AG09319 (cell line): ENCODE results near the gene MYPOP.

Experiments
- DNase-seq: peaks from one replicate; pipeline ENCODE4 v3.0.0-alpha.2; 2010; ENCODE audit warnings: low read depth; ENCODE audit errors: extremely low read depth
- TF ChIP-seq, protein P1 (sequence below): IDR thresholded peaks from 2 replicates; pipeline ENCODE4 v1.5.1; 2011; ENCODE audit warnings: low read depth, mild to moderate bottlenecking, inconsistent platforms, low read length, moderate library complexity

The MYPOP gene

DNA sequence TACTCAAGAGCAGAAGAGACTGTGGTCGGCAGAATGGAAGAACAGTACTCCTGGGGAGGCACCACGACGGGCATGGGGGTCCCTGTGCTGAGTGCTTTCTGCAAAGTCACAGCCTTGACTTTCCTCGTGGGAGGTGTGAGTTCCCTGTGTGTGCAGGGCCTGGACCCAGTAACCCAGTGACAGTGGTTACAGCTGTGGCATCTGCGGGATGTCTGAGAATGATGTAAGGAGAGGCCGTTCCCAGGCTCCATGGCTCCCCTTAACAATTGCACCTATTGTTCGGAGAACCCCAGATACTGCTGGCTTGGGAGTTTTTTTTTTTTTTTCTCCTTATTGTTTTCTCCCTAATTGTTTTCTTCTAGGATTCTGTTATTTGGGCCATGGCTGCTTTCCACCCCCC is 17.3 kb upstream of the MYPOP start:
- DNase-seq = no peak
- TF ChIP-seq, protein P1, sequence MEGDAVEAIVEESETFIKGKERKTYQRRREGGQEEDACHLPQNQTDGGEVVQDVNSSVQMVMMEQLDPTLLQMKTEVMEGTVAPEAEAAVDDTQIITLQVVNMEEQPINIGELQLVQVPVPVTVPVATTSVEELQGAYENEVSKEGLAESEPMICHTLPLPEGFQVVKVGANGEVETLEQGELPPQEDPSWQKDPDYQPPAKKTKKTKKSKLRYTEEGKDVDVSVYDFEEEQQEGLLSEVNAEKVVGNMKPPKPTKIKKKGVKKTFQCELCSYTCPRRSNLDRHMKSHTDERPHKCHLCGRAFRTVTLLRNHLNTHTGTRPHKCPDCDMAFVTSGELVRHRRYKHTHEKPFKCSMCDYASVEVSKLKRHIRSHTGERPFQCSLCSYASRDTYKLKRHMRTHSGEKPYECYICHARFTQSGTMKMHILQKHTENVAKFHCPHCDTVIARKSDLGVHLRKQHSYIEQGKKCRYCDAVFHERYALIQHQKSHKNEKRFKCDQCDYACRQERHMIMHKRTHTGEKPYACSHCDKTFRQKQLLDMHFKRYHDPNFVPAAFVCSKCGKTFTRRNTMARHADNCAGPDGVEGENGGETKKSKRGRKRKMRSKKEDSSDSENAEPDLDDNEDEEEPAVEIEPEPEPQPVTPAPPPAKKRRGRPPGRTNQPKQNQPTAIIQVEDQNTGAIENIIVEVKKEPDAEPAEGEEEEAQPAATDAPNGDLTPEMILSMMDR = no peak

- DNase-seq = no peak
- TF ChIP-seq, protein P1 = no peak
These were observed 16.3 kb upstream of the MYPOP start for GRCh38 chr19:45918721-45919120.

DNA sequence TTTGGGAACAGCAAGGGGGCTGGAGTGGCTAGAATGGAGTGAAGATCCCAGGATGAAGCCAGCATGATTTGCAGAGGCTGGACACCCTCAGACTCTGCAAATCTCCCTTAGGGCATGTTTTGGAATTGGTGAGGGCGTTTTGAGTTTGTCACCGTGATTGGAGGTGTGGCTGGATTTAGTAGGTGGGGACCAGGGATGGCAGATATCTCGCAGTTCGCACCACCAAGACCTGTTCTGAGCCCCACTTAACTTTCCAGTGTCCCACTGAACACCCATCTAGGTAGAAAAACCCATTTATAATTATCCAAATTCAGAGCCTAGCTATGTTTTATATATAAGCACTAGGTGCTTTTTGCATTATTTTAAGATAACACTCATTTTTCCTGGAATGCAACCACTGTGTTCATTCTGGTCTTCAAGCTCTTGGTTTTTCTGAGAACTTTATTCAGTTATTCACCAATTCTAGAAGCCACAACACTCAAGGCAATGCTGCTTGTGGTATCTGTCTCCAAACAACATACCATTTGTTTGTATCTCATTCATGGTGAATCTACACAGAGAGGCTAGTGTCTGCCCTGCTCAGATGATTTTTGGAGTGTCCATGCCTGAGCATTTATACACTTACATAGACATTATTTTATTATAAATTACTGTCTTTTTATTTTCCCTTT is 15.1 kb upstream of the MYPOP start:
- TF ChIP-seq, protein P1 = no peak
- DNase-seq = no peak

DNA sequence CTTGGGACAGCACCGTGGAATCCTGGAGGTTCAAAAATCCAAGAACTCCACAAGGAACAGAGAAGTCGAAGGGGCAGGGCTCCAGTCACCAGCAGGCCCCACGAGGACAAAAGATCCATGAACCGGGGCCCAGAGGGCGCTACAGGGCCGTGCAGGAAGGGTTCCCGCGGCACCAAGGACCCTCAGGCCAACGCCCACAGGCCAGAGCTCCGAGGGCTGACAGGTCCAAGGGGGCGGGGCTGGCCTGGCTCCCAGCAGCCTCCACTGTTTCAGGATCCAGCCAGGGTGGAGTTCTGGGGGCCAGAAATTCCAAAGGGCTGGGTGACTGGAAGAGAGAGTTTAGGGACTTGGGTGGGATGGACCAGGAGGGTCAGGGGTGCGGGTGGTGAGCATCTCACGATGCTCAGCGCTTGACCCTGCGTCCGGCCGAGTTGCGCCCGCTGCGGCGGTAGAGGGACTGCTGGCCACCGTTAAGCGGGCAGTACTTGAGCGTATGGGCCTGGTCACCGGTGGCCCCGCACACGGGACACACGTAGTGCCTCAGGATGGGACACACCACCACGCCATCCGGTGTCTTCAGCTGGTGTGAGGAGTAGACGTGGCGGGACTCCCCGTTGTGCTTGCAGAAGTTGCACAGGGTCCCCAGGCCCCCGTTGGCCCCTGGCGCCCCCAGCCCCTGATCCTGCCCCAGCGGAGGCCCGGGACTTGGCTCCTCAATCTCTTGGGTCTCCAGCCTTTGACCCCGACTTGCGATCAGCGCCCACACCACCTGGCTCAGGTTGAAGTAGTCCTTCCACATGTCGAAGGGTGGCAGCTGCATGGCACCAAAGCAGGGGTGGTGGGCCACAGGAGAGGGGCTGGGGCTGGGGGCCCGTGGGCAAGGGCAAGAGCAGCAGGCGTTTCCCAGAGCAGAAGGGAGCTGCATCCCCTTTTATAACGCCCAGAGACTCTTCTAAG is 11.7 kb upstream of the MYPOP start, which contains the start of gene NANOS2:
NANOS2 (minus strand) TSS at position 905 of the 957 bp plus-strand sequence; CDS start at position 820, 85 bp downstream.
- DNase-seq = no peak
- TF ChIP-seq, protein P1 = no peak; the same call in 1 of the 2 replicates

DNA sequence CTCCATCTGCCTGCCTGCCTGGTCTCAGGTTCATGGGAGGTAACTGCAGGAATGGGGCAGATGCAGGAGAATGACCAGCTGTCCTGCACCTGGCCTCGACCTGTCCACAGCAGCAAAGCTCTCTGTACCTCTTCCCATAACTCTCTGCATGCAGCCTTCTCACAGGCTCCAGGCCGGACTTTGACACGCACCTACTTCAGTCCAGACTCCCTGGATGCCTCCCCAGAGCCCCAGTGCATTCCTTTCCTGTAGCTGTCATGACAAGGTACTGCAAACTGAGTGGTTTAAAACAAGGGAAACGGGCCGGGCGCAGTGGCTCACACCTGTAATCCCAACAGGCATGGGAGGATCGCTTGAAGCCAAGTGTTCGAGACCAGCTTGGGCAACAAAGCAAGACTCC is 8.9 kb upstream of the MYPOP start:
- TF ChIP-seq, protein P1 = no peak

DNA sequence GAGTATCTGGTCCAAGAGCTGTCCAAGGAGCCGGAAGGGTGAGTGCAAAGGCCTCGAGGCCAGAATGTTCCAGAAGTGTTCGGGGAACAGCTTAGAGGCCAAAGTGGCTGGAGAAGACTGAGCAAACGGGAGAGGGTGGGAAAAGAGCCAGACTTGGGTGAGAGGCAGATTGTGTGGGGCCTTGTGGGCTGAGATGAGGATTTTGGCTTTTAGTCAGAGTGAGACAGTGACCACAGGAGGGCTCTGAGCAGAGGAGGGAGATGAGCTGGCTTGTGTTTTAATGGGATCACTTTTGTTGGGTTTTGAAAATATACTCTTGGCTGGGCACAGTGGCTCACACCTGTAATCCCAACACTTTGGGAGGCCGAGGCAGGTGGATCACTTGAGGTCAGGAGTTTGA is 6.5 kb upstream of the MYPOP start:
- TF ChIP-seq, protein P1 = no peak
- DNase-seq = no peak

More for the DNA sequence above, 8.9 kb upstream of the MYPOP start:
- no peak for DNase-seq

DNA sequence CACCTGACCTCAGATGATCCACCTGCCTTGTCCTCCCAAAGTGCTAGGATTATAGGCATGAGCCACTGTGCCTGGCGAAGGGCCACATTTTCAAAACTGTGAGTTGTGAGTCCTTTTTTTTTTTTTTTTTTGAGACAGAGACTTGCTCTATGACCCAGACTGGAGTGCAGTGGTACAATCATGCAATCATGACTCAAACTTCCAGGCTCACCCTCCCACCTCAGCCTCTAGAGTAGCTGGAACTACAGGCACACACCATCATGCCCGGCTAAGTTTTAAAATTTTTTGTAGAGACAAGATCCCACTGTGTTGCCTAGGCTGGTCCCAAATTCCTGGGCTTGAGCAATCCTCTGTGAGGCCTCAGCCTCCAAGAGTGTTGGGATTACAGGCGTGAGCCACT is 3.8 kb upstream of the MYPOP start:
- DNase-seq = no peak
- TF ChIP-seq, protein P1 = no peak
